HG03039 (cell line): ENCODE data around the gene LSM12.
A peak's percentile ranks its signal among the peaks of the same experiment; 100 is the strongest.
"Not testable (repeated sequence)": the region's sequence is repeated elsewhere in the genome, so short reads cannot be mapped to it uniquely, and the experiment has no call there.

Experiments used
- ATAC-seq: cut with Tn5 transposase; IDR thresholded peaks from one replicate; pipeline ENCODE4 v1.9.1; 2021; ENCODE audit warnings: mild to moderate bottlenecking, moderate library complexity; ENCODE audit not compliant: unreplicated experiment

Gene LSM12

GRCh38 chr17:44066204-44066930 is at the start of gene LSM12:
LSM12 (minus strand) TSS chr17:44066671; CDS start chr17:44066587, 84 bp downstream.
- peak; percentile 62 for ATAC-seq

- no peak for ATAC-seq
Observed at GRCh38 chr17:44115585-44116415, 49.3 kb upstream of the LSM12 start.

- ATAC-seq = no peak
Observed at GRCh38 chr17:44113868-44114840, 47.7 kb upstream of the LSM12 start.

- no peak for ATAC-seq
Observed at GRCh38 chr17:44113382-44113781, 46.9 kb upstream of the LSM12 start.

GRCh38 chr17:44112284-44113280 is 46.1 kb upstream of the LSM12 start:
- no peak for ATAC-seq

GRCh38 chr17:44111777-44112176 is 45.3 kb upstream of the LSM12 start:
- no peak for ATAC-seq

GRCh38 chr17:44110823-44111633 is 44.6 kb upstream of the LSM12 start:
- ATAC-seq = no peak

- ATAC-seq = no peak
Observed at GRCh38 chr17:44110011-44110686, 43.7 kb upstream of the LSM12 start.

- ATAC-seq = no peak
Observed at GRCh38 chr17:44109312-44109630, 42.8 kb upstream of the LSM12 start.

GRCh38 chr17:44108440-44109311 is 42.2 kb upstream of the LSM12 start:
- ATAC-seq = no peak

- ATAC-seq = no peak
Observed at GRCh38 chr17:44106801-44107200, 40.3 kb upstream of the LSM12 start.

- ATAC-seq = no peak
Observed at GRCh38 chr17:44105941-44106340, 39.5 kb upstream of the LSM12 start.

- no peak for ATAC-seq
Observed at GRCh38 chr17:44105483-44105882, 39.0 kb upstream of the LSM12 start.

GRCh38 chr17:44102849-44103622 is 36.6 kb upstream of the LSM12 start:
- ATAC-seq = no peak

- not testable (repeated sequence) for ATAC-seq
Observed at GRCh38 chr17:44101858-44102257, 35.4 kb upstream of the LSM12 start.

- ATAC-seq = no peak
Observed at GRCh38 chr17:44097110-44097958, 30.9 kb upstream of the LSM12 start.
